H1 (cell line): Measurements from ENCODE around the gene CRYGA. TPM values are rescaled to one million over a fixed set of nuclear protein-coding genes. Genes with fewer than 3 reads are reported as not detected.
A peak's percentile ranks its signal among the peaks of the same experiment; 100 is the strongest.

Experiments
- CTCF ChIA-PET: fragments of 300-600 bp; sonication (Branson Sonifier 250); formaldehyde crosslinking; loops from one replicate; lab custom pipeline; 2021; ENCODE audit not compliant: partially characterized antibody; lab: Charles Lee
- POLR2A ChIA-PET: fragments of 300-600 bp; sonication (Branson Sonifier 250); formaldehyde crosslinking; loops from one replicate; lab custom pipeline; 2021; ENCODE audit warnings: inconsistent platforms; ENCODE audit not compliant: partially characterized antibody; lab: Charles Lee
- DNase-seq, 2 experiments: peaks; one replicate each; pipeline versions ENCODE4 v3.0.0 to v3.0.0-alpha.2; 2010 to 2022; ENCODE audit warnings: low spot score in 2 of 2, low read depth in 1 of 2, mixed read lengths in 1 of 2
- FAIRE-seq: peaks from 2 replicates; lab custom pipeline; 2011; peaks lifted over from hg19 to GRCh38; lab: Jason Lieb, UNC
- H2AFZ ChIP-seq: 2 replicates; pipeline ENCODE4 v1.8.1; 2012; ENCODE audit warnings: low read length, inconsistent platforms
- H2AK5ac ChIP-seq: 2 replicates; pipeline ENCODE4 v1.6.1; 2013; ENCODE audit warnings: low read depth, low read length
- H2BK120ac ChIP-seq: replicated peaks from 2 replicates; pipeline ENCODE3; 2013; ENCODE audit warnings: low read depth, low read length, inconsistent platforms
- H2BK12ac ChIP-seq: 2 replicates; pipeline ENCODE4 v1.6.1; 2013; ENCODE audit warnings: low read depth, low read length
- H2BK15ac ChIP-seq: 2 replicates; pipeline ENCODE4 v1.6.1; 2013; ENCODE audit warnings: low read length
- H2BK20ac ChIP-seq: 2 replicates; pipeline ENCODE4 v1.6.1; 2013; ENCODE audit warnings: low read length
- H2BK5ac ChIP-seq: 2 replicates; pipeline ENCODE4 v1.6.1; 2013; ENCODE audit warnings: low read depth, low read length
- H3K14ac ChIP-seq: 2 replicates; pipeline ENCODE4 v1.6.1; 2013; ENCODE audit warnings: inconsistent platforms; ENCODE audit not compliant: insufficient read length
- H3K18ac ChIP-seq: 2 replicates; pipeline ENCODE4 v1.6.1; 2013; ENCODE audit warnings: low read length; ENCODE audit errors: extremely low read depth
- H3K23ac ChIP-seq: 2 replicates; pipeline ENCODE4 v1.6.1; 2013; ENCODE audit warnings: inconsistent platforms; ENCODE audit not compliant: insufficient read length
- H3K23me2 ChIP-seq: 2 replicates; pipeline ENCODE4 v1.6.1; 2013; ENCODE audit warnings: low read depth, low read length
- H3K27ac ChIP-seq: 2 replicates; pipeline ENCODE4 v1.6.1; 2011; ENCODE audit warnings: low read depth, low read length, inconsistent platforms
- H3K27me3 ChIP-seq, 4 experiments: replicated peaks in 1 of 4; 1 replicate in 1 of 4; 2 replicates in 3 of 4; pipeline versions ENCODE4 v1.6.1 to v1.8.1; 2011 to 2013; ENCODE audit warnings: low read length in 3 of 4, mild to moderate bottlenecking in 3 of 4, inconsistent platforms in 2 of 4, mixed read lengths in 2 of 4, moderate library complexity in 1 of 4; ENCODE audit not compliant: control insufficient read depth in 3 of 4, insufficient read depth in 3 of 4; ENCODE audit errors: extremely low read depth in 1 of 4
- H3K36me3 ChIP-seq, 4 experiments: 2 replicates each; pipeline versions ENCODE4 v1.6.1 to v1.8.1; 2011 to 2013; ENCODE audit warnings: mild to moderate bottlenecking in 4 of 4, low read length in 3 of 4, moderate library complexity in 2 of 4, control low read depth in 1 of 4, inconsistent platforms in 1 of 4; ENCODE audit not compliant: insufficient read depth in 4 of 4, control insufficient read depth in 2 of 4
- H3K4ac ChIP-seq: replicated peaks from 2 replicates; pipeline ENCODE3; 2013; ENCODE audit warnings: low read length, low read depth, mixed read lengths, inconsistent platforms; ENCODE audit not compliant: insufficient read length
- H3K4me1 ChIP-seq, 4 experiments: replicated peaks in 1 of 4; 1 replicate in 1 of 4; 2 replicates in 3 of 4; pipeline versions ENCODE4 v1.6.1 to v1.8.1; 2011 to 2013; ENCODE audit warnings: low read length in 3 of 4, inconsistent platforms in 2 of 4, mixed read lengths in 1 of 4; ENCODE audit not compliant: insufficient read depth in 4 of 4, control insufficient read depth in 3 of 4
- H3K4me2 ChIP-seq, 2 experiments: 2 replicates each; pipeline versions ENCODE4 v1.6.1 to v1.8.1; 2011 to 2013; ENCODE audit warnings: low read depth in 2 of 2, low read length in 2 of 2, control low read depth in 1 of 2, inconsistent platforms in 1 of 2, mild to moderate bottlenecking in 1 of 2; ENCODE audit not compliant: insufficient read depth in 1 of 2
- H3K4me3 ChIP-seq, 4 experiments: fragments of 200-600, 300-600 bp in 1 of 4; sonication (generic), shearing (Covaris generic), sonication (Bioruptor Twin) in 1 of 4; 2 replicates each; pipeline versions ENCODE4 v1.5.1 to v1.8.1; 2011 to 2016; ENCODE audit warnings: low read length in 4 of 4, low read depth in 3 of 4, control low read depth in 2 of 4, inconsistent platforms in 2 of 4, mild to moderate bottlenecking in 2 of 4, mixed read lengths in 1 of 4, moderate library complexity in 1 of 4; ENCODE audit not compliant: insufficient read depth in 2 of 4; ENCODE audit errors: extremely low read depth in 1 of 4
- H3K56ac ChIP-seq: replicated peaks from 2 replicates; pipeline ENCODE3; 2013; ENCODE audit warnings: low read depth, mild to moderate bottlenecking, mixed read lengths, low read length, inconsistent platforms; ENCODE audit not compliant: insufficient read length
- H3K79me1 ChIP-seq: 2 replicates; pipeline ENCODE4 v1.6.1; 2013; ENCODE audit warnings: low read depth, low read length, control low read depth
- H3K79me2 ChIP-seq, 2 experiments: 2 replicates each; pipeline versions ENCODE4 v1.6.1 to v1.8.1; 2012 to 2013; ENCODE audit warnings: low read length in 2 of 2, mild to moderate bottlenecking in 2 of 2, inconsistent platforms in 1 of 2; ENCODE audit not compliant: insufficient read depth in 2 of 2, control insufficient read depth in 1 of 2
- H3K9ac ChIP-seq, 4 experiments: replicated peaks in 1 of 4; 1 replicate in 1 of 4; 2 replicates in 3 of 4; pipeline versions ENCODE4 v1.6.1 to v1.8.1; 2011 to 2013; ENCODE audit warnings: low read depth in 3 of 4, low read length in 3 of 4, control low read depth in 2 of 4, mild to moderate bottlenecking in 2 of 4, moderate library complexity in 2 of 4, inconsistent platforms in 1 of 4; ENCODE audit errors: extremely low read depth in 1 of 4
- H3K9me3 ChIP-seq, 2 experiments: 2 replicates each; pipeline versions ENCODE4 v1.6.1 to v1.8.1; 2012 to 2013; ENCODE audit warnings: mild to moderate bottlenecking in 2 of 2, moderate library complexity in 2 of 2, control low read depth in 1 of 2, inconsistent platforms in 1 of 2, low read depth in 1 of 2, low read length in 1 of 2, mixed read lengths in 1 of 2; ENCODE audit not compliant: insufficient read depth in 2 of 2
- H4K20me1 ChIP-seq, 2 experiments: replicated peaks in 1 of 2; 2 replicates each; pipeline versions ENCODE3 to v1.8.1; 2011 to 2013; ENCODE audit warnings: inconsistent platforms in 2 of 2, low read length in 2 of 2, mild to moderate bottlenecking in 1 of 2; ENCODE audit not compliant: insufficient read depth in 2 of 2, control insufficient read depth in 1 of 2
- H4K5ac ChIP-seq: 2 replicates; pipeline ENCODE4 v1.6.1; 2013; ENCODE audit warnings: low read length, low read depth, mixed read lengths, inconsistent platforms; ENCODE audit not compliant: insufficient read length
- H4K8ac ChIP-seq: 2 replicates; pipeline ENCODE4 v1.8.0; 2013; ENCODE audit warnings: mild to moderate bottlenecking, moderate library complexity, low read length, inconsistent platforms; ENCODE audit not compliant: insufficient read depth; ENCODE audit errors: extremely low read depth
- H4K91ac ChIP-seq: replicated peaks from 2 replicates; pipeline ENCODE3; 2013; ENCODE audit warnings: low read length, mixed read lengths, inconsistent platforms; ENCODE audit not compliant: insufficient read length
- BRCA1 ChIP-seq: IDR thresholded peaks from 2 replicates; pipeline ENCODE4 v1.6.1; 2012; ENCODE audit warnings: low read depth, low read length, improper control_type of control experiment
- SP1 ChIP-seq: IDR thresholded peaks from 2 replicates; pipeline ENCODE4 v1.6.1; 2011; ENCODE audit warnings: low read depth, low read length
- WGBS, 2 experiments: shearing (Covaris generic) in 1 of 2; methylation state at CpG; one replicate each; pipeline versions ENCODE4 v1.1.6 to v1.1.7; 2013 to 2015; ENCODE audit warnings: low lambda C conversion rate in 2 of 2, mixed read lengths in 2 of 2, inconsistent platforms in 1 of 2, low coverage in 1 of 2, missing lambda C conversion rate in 1 of 2; ENCODE audit not compliant: insufficient replicate concordance in 2 of 2, insufficient coverage in 1 of 2, insufficient read length in 1 of 2; ENCODE audit errors: extremely low coverage in 1 of 2, missing lambda C conversion rate in 1 of 2; 5-methylcytosine and 5-hydroxymethylcytosine counted together
- polyA plus RNA-seq, 7 experiments: library from polyadenylated mRNA; depleted of rRNA in 3 of 7; stranded (reverse) in 5 of 7; unstranded in 2 of 7; fragments of >200 nt in 5 of 7; fragments of 200-250 nt in 2 of 7; gene quantifications; 1 replicate in 5 of 7; 2 replicates in 1 of 7; 4 replicates in 1 of 7; pipeline versions ENCODE4 v1.2.1 to v1.2.3, GENCODE V29; 2011 to 2013; ENCODE audit warnings: missing spikeins in 2 of 7, mixed read lengths in 2 of 7
- total RNA-seq: library from RNA; stranded (reverse); fragmentation: NEBNext Ultra II Directional; extraction: Animal tissue kit (Norgen Biotek cat#: 25700); gene quantifications from 2 replicates; pipeline ENCODE4 v1.2.1, GENCODE V29; 2021

CRYGA gene
- total and polyA plus RNA-seq, 2 of the 8 experiments (the other 6 are each of a cell fraction or from before 2014, with no cell fraction given) = not detected

- no peak for FAIRE-seq
- WGBS, 2 experiments = 76% methylated on average over 2 of the region's 2 CpGs; no CpG with 5 or more reads in 1 of the 2 experiments
Measured at GRCh38 chr2:208186893-208187292, 23.5 kb upstream of the CRYGA start.

More at GRCh38 chr2:208186893-208187292, 23.5 kb upstream of the CRYGA start:
- Histone ChIP-seq H2BK15ac (no peak overlapping the region), H3K56ac (no peak overlapping the region)
- no peak for TF ChIP-seq BRCA1
- peak; percentile 85; the same call in 1 of the 2 replicates for TF ChIP-seq SP1
- TF ChIP-seq, all 59 proteins: peak for 1
- Histone ChIP-seq H3K4me2 (no peak overlapping the region), H2BK120ac (no peak overlapping the region), H3K27ac (no peak overlapping the region), H4K91ac (no peak overlapping the region), H3K4ac (no peak overlapping the region), H3K14ac (no peak overlapping the region), H3K23me2 (no peaks in the 10 kb centered on the region; the same call in 1 of the 2 replicates), H3K36me3 (no peaks in the 10 kb centered on the region), H2BK5ac (no peak overlapping the region), H2AK5ac (no peak overlapping the region), H3K23ac (no peak overlapping the region), H3K4me1 (peaks cover 3 to 14% (median 11%) of the 10 kb centered on the region in 4 experiments; a peak in 6 of 7 replicates), H3K18ac (no peak overlapping the region), H3K9me3 (no peaks in the 10 kb centered on the region), H3K27me3 (no peaks in the 10 kb centered on the region), H3K79me1 (no peaks in the 10 kb centered on the region), H3K9ac (no peak overlapping the region), H3K79me2 (no peaks in the 10 kb centered on the region), H2AFZ (no peak overlapping the region), H2BK20ac (no peak overlapping the region), H3K4me3 (no peak overlapping the region), H2BK12ac (no peak overlapping the region), H4K8ac (no peak overlapping the region), H4K20me1 (no peaks in the 10 kb centered on the region), H4K5ac (no peak overlapping the region)
- DNase-seq = no peak
- CTCF ChIA-PET = interaction anchor here (1.6 to 5.9 kb wide), 2 partner anchors 12 to 85 kb away, joined by 4 to 43 read pairs; no protein-coding TSS in a partner anchor
- POLR2A ChIA-PET = interaction anchor here (0.6 to 0.9 kb wide), 2 partner anchors 62 to 68 kb away, joined by 3 to 4 read pairs; partner anchors contain the start of gene IDH1
